Activated CD4-positive, alpha-beta T cell treated with anti-CD3 and anti-CD28 coated beads, Interleukin-2, amount 10 ng/mL, durations not matched to agents 24 days and 14 days (primary cell): ENCODE measurements around the gene MED12L. TPM values are rescaled to one million over a fixed set of nuclear protein-coding genes. Genes with fewer than 3 reads are reported as not detected.

Experiments
- DNase-seq: peaks from one replicate; pipeline ENCODE4 v3.0.0; 2022
- H3K27ac Mint-ChIP-seq: one replicate; pipeline ENCODE4 v1.8.0; 2022; ENCODE audit warnings: mild to moderate bottlenecking, mixed read lengths
- H3K27me3 Mint-ChIP-seq: one replicate; pipeline ENCODE4 v1.8.0; 2022; ENCODE audit warnings: mixed read lengths
- H3K36me3 Mint-ChIP-seq: one replicate; pipeline ENCODE4 v1.8.0; 2022; ENCODE audit warnings: low read depth, mild to moderate bottlenecking, mixed read lengths
- H3K4me1 Mint-ChIP-seq: one replicate; pipeline ENCODE4 v1.8.0; 2021; ENCODE audit warnings: mixed read lengths
- H3K4me3 Mint-ChIP-seq: one replicate; pipeline ENCODE4 v1.8.0; 2022; ENCODE audit warnings: mild to moderate bottlenecking, moderate library complexity, mixed read lengths
- H3K9me3 Mint-ChIP-seq: one replicate; pipeline ENCODE4 v1.8.0; 2021; ENCODE audit warnings: mixed read lengths
- intact Hi-C: fragments of 100-400 bp; cut with micrococcal nuclease; formaldehyde crosslinking; loops from one replicate; pipeline ENCODE4 v1.15.1; 2023
- total RNA-seq: library from RNA; stranded (reverse); gene quantifications from 2 replicates; pipeline ENCODE4 v1.2.3, GENCODE V29; 2022

The MED12L gene
- total RNA-seq, 1 donor from 2014 or later, result 4.9 TPM

DNA sequence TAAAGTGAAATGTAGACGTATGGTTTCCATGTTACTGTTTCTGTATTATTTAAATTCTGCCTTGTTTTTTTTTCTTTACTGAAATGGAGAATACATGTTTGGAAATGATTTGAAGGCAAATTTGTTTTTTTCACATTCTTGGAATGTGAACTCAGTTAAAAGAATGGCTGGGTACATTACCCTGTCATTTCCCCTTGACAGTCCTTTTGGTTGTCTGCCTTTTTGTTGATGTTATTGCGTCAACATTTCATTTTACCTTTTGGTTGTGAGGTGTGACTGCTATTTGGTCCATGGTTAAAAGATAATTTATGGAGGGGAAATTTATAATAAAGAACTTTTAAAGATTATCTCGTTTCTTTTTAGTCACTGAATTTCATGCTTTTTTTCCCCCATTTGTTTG lies 120.7 kb downstream of the MED12L start:
- H3K27me3 Mint-ChIP-seq, result no peaks in the 10 kb centered on the region
- peak; percentile 58 for DNase-seq
- peaks cover 62% of the 10 kb centered on the region for H3K4me1 Mint-ChIP-seq
- H3K4me3 Mint-ChIP-seq, result peak overlapping the region; percentile 86
- H3K36me3 Mint-ChIP-seq, result peaks cover 20% of the 10 kb centered on the region
- H3K9me3 Mint-ChIP-seq, result no peaks in the 10 kb centered on the region
- peak overlapping the region; percentile 99 for H3K27ac Mint-ChIP-seq
- intact Hi-C loops, result loop anchor here (1.0 to 5.0 kb wide), 4 partner anchors 35 to 1956 kb away; partner anchors contain the start of genes MED12L and RAP2B

DNA sequence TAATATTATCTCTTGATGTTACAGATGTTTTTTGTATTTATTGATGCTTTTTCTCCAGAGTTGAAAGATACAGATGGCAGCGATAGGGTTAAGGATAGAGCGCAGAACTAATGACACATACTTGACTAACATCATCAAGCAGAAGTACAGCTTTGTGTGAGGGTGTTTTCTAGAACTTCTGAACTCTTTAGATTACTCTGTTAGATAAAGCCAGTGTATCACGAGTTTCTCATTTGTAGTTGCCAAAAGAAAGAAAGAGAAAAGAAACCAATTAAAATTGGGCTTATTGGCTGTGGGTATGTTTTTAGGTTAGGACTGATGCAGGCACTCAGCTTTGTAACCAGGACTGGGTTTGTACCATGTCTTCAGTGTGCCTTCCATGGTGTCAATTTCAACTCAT lies 124.2 kb downstream of the MED12L start:
- peak; percentile 77 for DNase-seq
- Mint-ChIP-seq H3K27ac (peak overlapping the region; percentile 90), H3K27me3 (no peaks in the 10 kb centered on the region), H3K36me3 (peaks cover 3% of the 10 kb centered on the region), H3K9me3 (no peaks in the 10 kb centered on the region), H3K4me1 (peaks cover 63% of the 10 kb centered on the region), H3K4me3 (peak overlapping the region; percentile 64)
- intact Hi-C loops, result loop anchor here (1.0 to 5.0 kb wide), 6 partner anchors 18 to 1953 kb away; partner anchors contain the start of genes MED12L and RAP2B

DNA sequence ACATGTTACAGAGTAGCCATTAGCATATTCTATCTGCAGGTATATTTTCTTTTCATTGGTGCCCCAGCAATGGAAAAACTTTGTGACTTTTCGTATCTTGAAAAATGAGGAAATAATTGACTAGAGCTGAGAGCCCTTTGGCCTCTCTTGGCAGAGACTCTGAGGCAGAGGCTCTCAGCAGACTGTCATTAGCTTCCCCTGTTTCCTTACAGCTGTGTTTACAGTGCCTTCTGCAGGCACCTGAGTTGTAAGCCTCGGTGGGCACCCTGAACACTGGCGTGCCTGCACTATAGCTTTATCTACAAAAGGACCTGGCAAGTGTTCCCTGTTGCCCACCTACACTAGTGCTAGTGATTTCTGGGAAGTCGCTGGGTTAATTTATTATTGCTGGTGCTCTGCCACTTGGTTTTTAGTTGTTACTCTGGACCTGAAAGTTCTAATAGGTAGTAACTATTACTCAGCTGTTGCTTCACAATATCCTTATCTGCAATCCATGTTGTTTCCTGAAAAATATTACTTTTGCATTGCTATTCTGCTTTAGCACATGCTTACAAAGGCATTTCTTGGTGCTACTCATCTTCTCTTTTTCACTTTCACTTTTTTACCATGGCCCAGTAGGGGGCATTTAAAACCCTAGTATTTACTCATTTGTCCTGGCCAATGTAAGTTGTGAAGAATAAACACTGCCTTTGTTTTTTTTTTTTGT lies 125.4 kb downstream of the MED12L start:
- DNase-seq, result peak; percentile 75
- Mint-ChIP-seq H3K9me3 (no peaks in the 10 kb centered on the region), H3K4me1 (peaks cover 56% of the 10 kb centered on the region), H3K36me3 (peaks cover 3% of the 10 kb centered on the region), H3K27me3 (no peaks in the 10 kb centered on the region), H3K27ac (peak overlapping the region; percentile 90), H3K4me3 (peak overlapping the region; percentile 76)
- intact Hi-C loops, result loop anchor here (1.0 kb wide), 3 partner anchors 8 to 40 kb away; partner anchors contain the start of gene GPR171

DNA sequence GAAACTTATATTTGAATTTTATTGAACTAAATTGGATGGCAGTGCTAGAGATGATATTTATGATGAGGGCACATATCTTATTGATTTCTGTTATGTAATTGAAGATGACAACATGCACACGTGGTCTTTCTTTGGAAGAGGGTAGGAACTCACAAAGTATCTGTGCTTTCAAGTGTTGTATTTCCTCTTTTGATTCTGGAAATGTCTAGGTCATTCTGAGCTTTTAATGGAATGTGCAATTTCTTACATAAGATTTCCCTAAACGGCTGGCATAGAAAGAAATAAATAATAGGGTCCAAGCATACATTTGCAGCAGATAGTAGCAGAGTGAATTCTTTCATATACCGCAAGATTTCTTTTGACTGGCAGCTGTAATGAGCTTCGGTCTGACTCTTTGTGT lies 127.7 kb downstream of the MED12L start:
- peaks cover 45% of the 10 kb centered on the region for H3K4me1 Mint-ChIP-seq
- no peaks in the 10 kb centered on the region for H3K9me3 Mint-ChIP-seq
- no peaks in the 10 kb centered on the region for H3K27me3 Mint-ChIP-seq
- H3K27ac Mint-ChIP-seq, result no peak overlapping the region
- H3K4me3 Mint-ChIP-seq, result no peak overlapping the region
- intact Hi-C loops, result no loop called here
- H3K36me3 Mint-ChIP-seq, result peaks cover 1% of the 10 kb centered on the region
- no peak for DNase-seq

DNA sequence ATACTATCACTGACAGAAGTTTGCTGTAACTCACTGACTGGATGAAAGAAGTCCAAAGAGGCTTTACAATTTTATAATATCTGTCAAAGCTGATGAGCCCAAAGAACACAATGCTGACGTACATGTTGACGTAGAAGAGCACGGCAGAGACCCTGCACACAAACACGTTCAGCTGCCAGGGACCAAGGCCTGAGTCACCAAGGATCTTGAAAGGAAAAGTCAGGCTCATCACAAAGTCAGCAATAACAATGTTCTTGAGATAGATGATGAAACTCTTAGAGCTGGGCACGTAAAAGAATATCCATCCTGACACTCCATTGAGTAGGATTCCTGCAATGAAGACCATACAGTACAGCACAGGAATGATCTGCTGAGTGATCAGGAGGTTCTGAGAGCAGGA lies 128.4 kb downstream of the MED12L start:
- H3K9me3 Mint-ChIP-seq, result no peaks in the 10 kb centered on the region
- no peak overlapping the region for H3K27ac Mint-ChIP-seq
- peaks cover 43% of the 10 kb centered on the region for H3K4me1 Mint-ChIP-seq
- H3K4me3 Mint-ChIP-seq, result no peak overlapping the region
- H3K36me3 Mint-ChIP-seq, result peaks cover 1% of the 10 kb centered on the region
- intact Hi-C loops, result no loop called here
- DNase-seq, result no peak
- no peaks in the 10 kb centered on the region for H3K27me3 Mint-ChIP-seq

GRCh38 chr3:151214459-151214858 lies 129.0 kb downstream of the MED12L start:
- H3K27me3 Mint-ChIP-seq, result no peaks in the 10 kb centered on the region
- peaks cover 40% of the 10 kb centered on the region for H3K4me1 Mint-ChIP-seq
- DNase-seq, result no peak
- H3K4me3 Mint-ChIP-seq, result no peak overlapping the region
- peaks cover 1% of the 10 kb centered on the region for H3K36me3 Mint-ChIP-seq
- H3K27ac Mint-ChIP-seq, result no peak overlapping the region
- intact Hi-C loops, result no loop called here
- H3K9me3 Mint-ChIP-seq, result no peaks in the 10 kb centered on the region

DNA sequence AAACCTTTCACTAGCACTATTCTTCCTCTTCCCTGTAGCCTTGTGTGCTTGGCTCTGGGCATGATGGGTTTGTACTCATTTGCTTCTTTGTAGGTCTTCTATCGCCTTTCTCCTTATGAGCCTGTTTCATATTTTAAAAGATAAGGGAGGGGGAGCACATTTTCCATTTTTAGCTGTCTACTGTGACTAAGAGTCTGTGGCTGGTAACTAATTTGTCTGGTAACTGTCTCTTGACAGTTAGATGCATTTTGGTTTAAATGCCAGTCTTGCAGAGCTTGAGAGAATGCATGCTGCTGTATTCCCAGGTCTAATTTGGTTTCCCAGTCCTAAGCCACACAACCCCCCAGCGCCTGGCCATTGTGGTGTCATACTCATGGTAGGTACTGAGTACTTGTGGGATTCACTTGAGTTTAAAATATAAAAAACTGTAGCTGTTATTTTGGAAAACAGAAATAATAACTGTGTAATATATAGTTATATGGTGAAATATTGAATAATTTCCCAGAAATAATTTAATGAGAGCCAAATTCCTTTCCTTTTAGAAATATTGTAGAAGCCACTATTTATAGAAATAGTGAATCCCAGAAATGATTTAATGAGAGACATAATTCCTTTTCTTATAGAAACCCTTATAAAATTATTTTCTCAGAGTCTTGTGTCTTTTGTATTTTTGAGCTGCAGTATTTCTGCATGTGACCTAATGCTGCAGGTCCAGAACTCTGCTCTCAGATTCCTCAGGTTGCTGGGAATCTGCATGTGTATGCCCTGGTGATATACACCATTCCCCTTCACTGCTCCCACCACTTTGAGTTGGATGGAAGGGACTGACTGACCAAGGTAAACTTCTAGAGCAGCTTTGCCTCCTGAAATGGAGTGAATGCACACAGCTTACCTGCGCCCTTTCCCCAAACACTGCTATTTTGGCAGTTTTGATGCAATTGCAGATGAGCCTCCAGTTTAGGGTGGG lies 131.5 kb downstream of the MED12L start:
- Mint-ChIP-seq H3K4me1 (peaks cover 20% of the 10 kb centered on the region), H3K27ac (no peak overlapping the region)

GRCh38 chr3:151218136-151218535 lies 132.7 kb downstream of the MED12L start:
- Mint-ChIP-seq H3K27me3 (no peaks in the 10 kb centered on the region), H3K4me3 (no peak overlapping the region), H3K4me1 (peaks cover 20% of the 10 kb centered on the region), H3K9me3 (peaks cover 15% of the 10 kb centered on the region), H3K36me3 (peaks cover 21% of the 10 kb centered on the region), H3K27ac (no peak overlapping the region)
- intact Hi-C loops, result no loop called here
- no peak for DNase-seq

More for the DNA sequence above, 131.5 kb downstream of the MED12L start:
- Mint-ChIP-seq H3K36me3 (peaks cover 14% of the 10 kb centered on the region), H3K9me3 (peaks cover 8% of the 10 kb centered on the region), H3K4me3 (no peak overlapping the region), H3K27me3 (no peaks in the 10 kb centered on the region)
- intact Hi-C loops, result no loop called here
- peak; percentile 44 for DNase-seq

DNA sequence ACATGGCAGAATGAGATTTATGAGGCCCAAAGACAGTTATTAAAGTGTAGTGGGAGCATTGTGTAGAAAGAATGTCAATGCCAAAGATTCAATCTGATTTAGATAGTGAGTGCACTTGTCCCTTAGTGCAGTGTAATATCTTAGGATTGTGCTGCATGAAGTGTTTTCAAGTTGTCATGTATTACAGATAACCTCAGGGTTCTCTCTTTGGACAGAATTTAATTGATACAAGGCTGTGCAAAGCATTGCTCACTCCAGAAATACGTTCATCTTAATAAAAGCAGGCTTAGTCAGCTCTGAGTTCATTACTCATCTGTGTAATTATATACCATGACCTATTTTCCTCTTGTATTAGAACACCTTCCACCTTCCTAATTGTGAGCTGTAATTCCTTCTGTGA lies 133.6 kb downstream of the MED12L start:
- Mint-ChIP-seq H3K36me3 (peaks cover 19% of the 10 kb centered on the region), H3K4me1 (peaks cover 14% of the 10 kb centered on the region), H3K27me3 (no peaks in the 10 kb centered on the region), H3K9me3 (peaks cover 15% of the 10 kb centered on the region), H3K4me3 (no peak overlapping the region), H3K27ac (no peak overlapping the region)
- no peak for DNase-seq
- intact Hi-C loops, result no loop called here

- Mint-ChIP-seq H3K36me3 (peaks cover 25% of the 10 kb centered on the region), H3K9me3 (peaks cover 15% of the 10 kb centered on the region), H3K4me3 (no peak overlapping the region), H3K27ac (no peak overlapping the region), H3K4me1 (peaks cover 46% of the 10 kb centered on the region), H3K27me3 (no peaks in the 10 kb centered on the region)
- intact Hi-C loops, result no loop called here
- DNase-seq, result no peak
These were observed 138.9 kb downstream of the MED12L start for GRCh38 chr3:151224268-151224866.

- peaks cover 15% of the 10 kb centered on the region for H3K9me3 Mint-ChIP-seq
- no peaks in the 10 kb centered on the region for H3K27me3 Mint-ChIP-seq
- peak overlapping the region; percentile 36 for H3K4me3 Mint-ChIP-seq
- H3K36me3 Mint-ChIP-seq, result peaks cover 25% of the 10 kb centered on the region
- peak overlapping the region; percentile 87 for H3K27ac Mint-ChIP-seq
- peaks cover 47% of the 10 kb centered on the region for H3K4me1 Mint-ChIP-seq
- intact Hi-C loops, result loop anchor here (5.0 kb wide), 1 partner anchor 692 kb away; no protein-coding TSS in a partner anchor
- no peak for DNase-seq
These were observed 139.8 kb downstream of the MED12L start for GRCh38 chr3:151225040-151225975.

- Mint-ChIP-seq H3K4me1 (peaks cover 56% of the 10 kb centered on the region), H3K27ac (peak overlapping the region; percentile 87), H3K36me3 (peaks cover 18% of the 10 kb centered on the region), H3K27me3 (no peaks in the 10 kb centered on the region), H3K4me3 (peak overlapping the region; percentile 36), H3K9me3 (peaks cover 8% of the 10 kb centered on the region)
- intact Hi-C loops, result loop anchor here (2.0 to 5.0 kb wide), 5 partner anchors 35 to 691 kb away; no protein-coding TSS in a partner anchor
- no peak for DNase-seq
These were observed 140.7 kb downstream of the MED12L start for GRCh38 chr3:151226088-151226563.
